ENCODE results near the gene TFB1M.
A peak's percentile ranks its signal among the peaks of the same experiment; 100 is the strongest.
"Not testable (repeated sequence)": the region's sequence is repeated elsewhere in the genome, so short reads cannot be mapped to it uniquely, and the experiment has no call there.

TFB1M gene

GRCh38 chr6:155329460-155330132 is 15.3 kb upstream of the TFB1M start:
- no peak for DNase-seq

GRCh38 chr6:155328539-155329459 is 14.5 kb upstream of the TFB1M start:
- no peak for DNase-seq

DNA sequence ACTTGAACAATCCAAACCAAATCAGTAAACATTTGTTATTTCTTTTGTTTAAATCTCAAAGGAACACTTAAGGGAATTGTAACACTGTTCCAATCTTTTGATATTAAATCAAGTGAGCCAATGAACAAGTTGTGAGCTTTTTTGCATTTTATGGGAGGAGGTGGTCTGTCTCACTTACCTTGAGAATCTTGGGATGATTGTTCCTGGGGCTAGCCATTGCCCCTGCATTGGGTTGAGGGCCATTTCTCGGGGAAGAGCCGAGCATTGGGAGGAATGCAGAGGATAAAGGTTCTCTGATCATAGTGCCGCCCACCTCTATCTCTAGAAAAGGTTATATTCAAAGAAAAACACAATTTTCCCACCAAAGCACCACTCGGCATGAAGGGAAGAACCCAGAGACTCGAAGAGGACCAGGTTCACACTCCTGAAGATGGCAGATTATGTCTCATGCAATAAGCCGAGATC is 13.8 kb upstream of the TFB1M start:
- no peak for DNase-seq

GRCh38 chr6:155327326-155328073 is 13.2 kb upstream of the TFB1M start:
- no peak for DNase-seq

DNA sequence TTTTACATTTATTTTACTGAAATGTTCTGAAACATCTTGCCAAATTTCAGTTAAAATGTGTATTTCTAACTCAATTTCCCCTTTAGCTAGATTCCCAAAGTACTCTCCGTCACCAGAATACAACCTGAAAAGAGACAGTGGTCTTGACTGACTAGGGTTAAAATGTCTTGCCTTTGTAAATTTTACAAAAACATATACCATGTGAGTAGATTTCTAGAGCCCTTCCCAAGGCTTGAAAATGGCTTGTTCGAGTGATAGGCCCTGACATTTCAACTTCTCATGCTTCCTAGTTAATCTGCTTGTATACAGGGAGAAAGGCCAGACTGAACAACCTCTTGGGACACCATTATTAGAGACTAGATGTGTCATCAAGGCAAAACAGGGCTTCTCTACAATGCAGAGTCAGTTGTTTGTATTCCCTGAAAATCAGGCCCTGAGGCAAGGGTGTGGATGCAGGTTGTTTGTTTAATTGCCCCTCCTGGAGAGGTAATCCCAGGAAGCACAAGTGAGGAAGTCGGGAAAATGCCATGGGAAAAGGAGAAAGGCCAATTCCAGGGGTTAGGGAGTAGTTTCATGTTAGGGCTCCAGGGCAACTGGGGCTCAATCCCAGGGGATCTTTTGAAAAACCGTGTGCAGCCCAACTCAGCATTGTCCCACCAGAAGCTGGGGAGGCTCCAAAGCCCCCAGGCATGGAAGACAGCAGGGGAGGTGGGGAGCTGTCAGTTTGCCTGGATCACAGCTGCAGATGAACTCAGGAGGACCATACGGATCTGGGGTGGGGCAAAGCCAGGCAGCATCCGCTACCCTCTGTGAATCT is 11.6 kb upstream of the TFB1M start:
- DNase-seq = no peak

GRCh38 chr6:155324993-155325392 is 10.7 kb upstream of the TFB1M start:
- no peak for DNase-seq

DNA sequence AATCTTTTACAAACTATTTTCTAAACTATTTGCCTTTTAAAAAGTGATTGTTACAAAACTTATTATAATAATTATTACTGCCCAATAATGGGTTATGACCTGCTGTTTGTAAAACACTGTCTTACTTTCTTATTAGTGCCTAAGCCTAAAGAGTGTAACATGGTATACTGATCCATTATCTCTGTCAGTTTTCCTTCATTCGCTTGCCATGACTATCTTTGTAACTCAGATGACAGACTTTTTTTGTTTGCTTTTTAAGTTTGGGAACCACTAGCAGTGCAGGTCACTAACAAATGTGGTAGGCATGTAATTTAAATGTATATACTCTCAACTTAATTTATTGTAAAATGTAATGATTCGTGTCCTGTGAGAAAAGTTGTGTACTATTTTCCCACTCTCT is 9.9 kb upstream of the TFB1M start:
- no peak for DNase-seq

DNA sequence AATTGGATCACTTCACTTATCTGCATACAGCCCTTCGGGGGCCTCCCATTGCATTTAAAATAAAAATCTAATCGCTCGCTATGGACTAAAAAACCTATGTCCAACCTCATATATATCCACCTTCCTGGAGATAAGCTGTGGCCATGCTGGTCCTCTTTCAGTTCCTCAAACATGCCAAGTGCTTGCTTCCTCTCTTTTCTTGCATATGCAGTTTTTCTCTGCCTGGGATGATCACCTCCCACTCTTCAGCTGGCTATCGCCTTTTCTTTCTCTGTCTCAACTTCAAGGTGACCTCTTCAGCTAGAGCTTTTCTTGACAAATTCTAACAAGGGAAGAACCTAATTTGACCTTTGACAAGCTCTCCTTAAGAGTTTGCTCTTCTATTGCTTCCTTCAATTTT is 5.6 kb upstream of the TFB1M start:
- no peak for DNase-seq

DNA sequence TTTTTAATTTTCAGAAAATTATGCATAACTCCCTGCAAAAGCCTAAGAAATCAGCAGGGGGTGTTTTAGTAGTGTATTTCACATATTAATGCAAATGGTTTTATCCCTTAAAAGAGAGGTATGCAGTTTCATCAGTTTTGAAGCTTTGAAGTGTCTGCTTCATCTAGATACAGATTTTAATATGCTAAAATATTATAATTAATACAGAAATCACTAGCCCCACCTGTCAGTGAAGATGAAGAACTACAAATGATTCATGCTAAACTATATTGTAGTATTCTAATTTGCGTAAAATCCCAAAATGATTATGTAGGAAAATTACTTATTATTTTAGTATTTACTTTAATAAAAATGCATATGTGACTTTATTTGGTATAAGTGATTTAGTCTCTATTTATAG is 2.9 kb upstream of the TFB1M start:
- DNase-seq = no peak

DNA sequence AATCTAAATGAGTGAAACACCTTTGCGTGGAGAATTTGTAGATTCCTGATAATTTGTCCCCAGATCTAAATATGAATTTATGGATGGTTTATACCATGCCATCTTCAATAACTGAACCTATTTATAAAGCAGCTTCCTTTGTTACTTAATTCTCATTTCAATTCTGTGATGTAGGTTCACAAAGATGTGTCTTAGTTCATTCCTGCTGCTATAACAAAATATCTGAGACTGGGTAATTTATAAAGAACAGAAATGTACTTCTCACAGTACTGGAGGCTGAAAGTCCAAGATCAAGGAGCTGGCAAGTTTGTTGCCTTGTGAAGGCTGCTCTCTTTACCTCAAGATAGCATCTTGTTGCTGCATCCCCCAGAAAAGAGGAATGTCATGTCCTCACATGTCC is 2.1 kb upstream of the TFB1M start:
- DNase-seq = no peak

GRCh38 chr6:155315516-155315871 is 1.2 kb upstream of the TFB1M start:
- no peak for DNase-seq

- DNase-seq = peak; percentile 50
Measured at GRCh38 chr6:155314773-155315515, 660 bp upstream of the TFB1M start.

- DNase-seq = no peak
Measured at GRCh38 chr6:155313602-155314091, 637 bp downstream of the TFB1M start.

- not testable (repeated sequence) for DNase-seq
Measured at GRCh38 chr6:155312950-155313349, 1.3 kb downstream of the TFB1M start.

- DNase-seq = no peak
Measured at GRCh38 chr6:155311583-155311982, 2.7 kb downstream of the TFB1M start.

DNA sequence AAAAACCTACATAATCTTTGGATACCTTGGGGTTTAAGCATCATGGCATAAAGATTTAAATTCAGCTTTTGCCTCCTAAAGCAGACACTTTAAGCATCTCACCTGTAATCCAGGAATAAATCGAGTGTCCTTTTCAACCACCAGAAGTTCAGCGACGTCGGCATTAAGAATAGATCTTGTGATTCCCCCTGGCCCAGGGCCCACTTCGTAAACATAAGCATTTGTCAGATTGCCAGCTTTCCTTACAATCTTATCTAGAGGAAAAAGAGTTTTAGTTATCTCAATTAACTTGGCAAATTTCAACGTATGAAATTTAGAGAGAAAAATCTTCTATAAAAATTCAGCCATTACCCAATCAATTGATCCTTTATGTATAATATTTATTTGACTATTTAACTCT is 3.2 kb downstream of the TFB1M start:
- DNase-seq = no peak

GRCh38 chr6:155310596-155310995 is 3.7 kb downstream of the TFB1M start:
- no peak for DNase-seq

DNA sequence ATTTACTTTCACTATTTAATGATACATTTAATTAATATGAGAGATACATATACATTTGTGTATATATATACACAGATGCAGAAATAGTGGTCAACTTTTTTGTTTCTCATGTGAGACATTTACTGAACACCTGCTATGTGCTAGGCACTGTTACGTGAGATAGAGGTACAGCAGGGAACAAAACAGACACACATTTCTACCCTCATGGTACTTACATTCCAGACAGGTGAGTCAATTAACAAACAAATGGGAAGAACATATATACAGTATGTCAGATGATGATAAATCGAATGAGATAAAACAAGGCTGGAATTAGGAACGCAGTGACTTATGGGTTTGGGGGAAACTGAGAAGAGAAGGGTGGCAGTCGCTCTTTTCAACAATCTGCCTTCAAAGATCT is 5.1 kb downstream of the TFB1M start:
- no peak for DNase-seq

DNA sequence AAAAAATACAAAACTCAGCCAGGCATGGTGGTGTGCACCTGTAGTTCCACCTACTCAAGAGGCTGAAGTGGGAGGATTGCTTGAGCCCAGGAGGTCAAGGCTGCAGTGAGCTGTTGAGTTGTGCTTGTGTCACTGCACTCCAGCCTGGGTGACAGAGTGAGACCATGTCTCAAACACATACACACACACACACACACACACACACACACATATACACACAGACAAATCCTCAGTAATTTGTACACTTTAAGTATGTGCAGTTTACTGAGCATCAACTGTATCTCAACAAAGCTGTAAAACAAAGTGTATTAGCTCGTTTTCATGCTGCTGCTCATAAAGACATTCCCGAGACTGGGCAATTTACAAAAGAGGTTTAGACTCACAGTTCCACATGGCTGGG is 7.3 kb downstream of the TFB1M start:
- DNase-seq = no peak

- no peak for DNase-seq
Measured at GRCh38 chr6:155303361-155303870, 10.9 kb downstream of the TFB1M start.

DNA sequence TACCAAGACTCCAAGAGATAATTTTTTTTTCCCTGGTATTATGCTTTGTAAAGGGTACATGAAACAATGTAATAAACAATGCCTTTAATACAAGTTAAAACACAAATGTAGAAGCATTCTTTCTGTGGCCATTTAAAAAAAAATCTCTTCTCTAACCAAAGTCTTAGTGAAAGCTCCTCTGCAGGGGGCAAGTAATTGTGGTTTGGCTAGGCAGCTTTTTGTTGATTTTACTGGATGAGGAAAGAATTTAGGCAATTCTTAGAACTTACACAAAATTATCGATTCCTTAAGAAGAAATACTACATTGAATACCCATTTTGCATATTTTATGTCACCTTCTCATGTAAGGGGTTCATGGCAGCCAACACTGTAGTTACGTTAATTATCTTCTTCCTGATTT is 12.4 kb downstream of the TFB1M start:
- DNase-seq = no peak

DNA sequence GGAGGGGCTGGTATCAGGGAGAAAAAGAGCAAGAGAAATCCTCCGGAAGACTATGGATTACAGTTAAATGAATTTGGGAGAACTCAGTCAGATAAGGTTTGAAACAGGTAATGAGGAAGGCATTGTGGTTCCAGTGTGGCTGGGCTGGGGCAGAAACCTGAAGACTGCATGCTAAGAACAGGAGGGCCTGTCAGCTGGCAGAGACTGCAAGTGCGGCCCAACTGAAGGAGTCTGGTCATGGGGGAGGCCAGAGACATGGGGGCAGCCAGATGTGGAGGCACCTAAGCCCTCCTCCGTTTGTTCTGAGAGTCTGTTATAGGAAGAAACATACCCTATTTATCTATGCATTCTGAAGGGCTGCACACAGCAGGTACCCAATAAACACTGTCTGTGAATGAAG is 16.6 kb downstream of the TFB1M start:
- no peak for DNase-seq

Data from SIG-M5 (cell line).